ENCODE data around the gene AMH. TPM values are rescaled to one million over a fixed set of nuclear protein-coding genes. Genes with fewer than 3 reads are reported as not detected.

Gene AMH
- polyA plus RNA-seq, 1 of the 3 experiments (the other 2 are of a cell fraction): 18.1 TPM

- H3F3A ChIP-seq (replicated peaks; ENCODE audit: insufficient read depth): peaks cover 6% of the 10 kb centered on the region
- H3K4me3 ChIP-seq (ENCODE audit: low read depth in 2 of 2, low read length in 1 of 2): no peak overlapping the region
- peaks cover 0 to 12% of the 10 kb centered on the region in 2 experiments; a peak in 1 of 4 replicates for H3K4me1 ChIP-seq (ENCODE audit: control insufficient read depth in 1 of 2, insufficient read depth in 2 of 2, low read depth in 1 of 2, low read length in 1 of 2)
- H3K9me2 ChIP-seq: no peaks in the 10 kb centered on the region
- 47% methylated on average over 20 of the region's 20 CpGs for WGBS (ENCODE audit: low lambda C conversion rate)
- peaks cover 30% of the 10 kb centered on the region for H3K27me3 ChIP-seq (ENCODE audit: insufficient read depth)
- H2AFZ ChIP-seq (ENCODE audit: low read depth): no peak overlapping the region
- POLR2A ChIA-PET: interaction anchor here (0.7 to 1.0 kb wide), 2 partner anchors 16 to 237 kb away, joined by 3 read pairs; no protein-coding TSS in a partner anchor
- peaks cover 10% of the 10 kb centered on the region; the same call in 1 of the 2 replicates for H4K20me1 ChIP-seq (ENCODE audit: insufficient read depth)
- H3K9ac ChIP-seq: no peak overlapping the region
- no peak overlapping the region for H3K27ac ChIP-seq (ENCODE audit: low read depth in 2 of 2, low read length in 1 of 2)
- no peak for TF ChIP-seq RFX5 (IDR thresholded peaks at IDR 0.05; ENCODE audit: low read length)
- no peak for TF ChIP-seq RAD21 (IDR thresholded peaks at IDR 0.05; ENCODE audit: low read length)
- TF ChIP-seq POLR2AphosphoS5 (IDR thresholded peaks at IDR 0.05; ENCODE audit: low read depth, low read length): no peak
- TF ChIP-seq GATA2 (CRISPR knock-in tag; IDR thresholded peaks at IDR 0.05): no peak
- H3K4me2 ChIP-seq: no peak overlapping the region
- H3K36me3 ChIP-seq (replicated peaks in 1 of 2; ENCODE audit: control insufficient read depth in 1 of 2, insufficient read depth in 2 of 2, low read length in 1 of 2): no peaks in the 10 kb centered on the region
- DNase-seq: no peak
- H3K9me3 ChIP-seq: no peaks in the 10 kb centered on the region
- CTCF ChIA-PET: interaction anchor here (1.9 to 3.2 kb wide), 5 partner anchors 10 to 29 kb away, joined by 5 to 33 read pairs (median 15); no protein-coding TSS in a partner anchor
- no peaks in the 10 kb centered on the region for H3K79me2 ChIP-seq (ENCODE audit: insufficient read depth)
Measured at GRCh38 chr19:2286402-2287140, 37.4 kb downstream of the AMH start.

GRCh38 chr19:2287585-2288337, 38.6 kb downstream of the AMH start:
- H3K27me3 ChIP-seq (ENCODE audit: insufficient read depth): peaks cover 37% of the 10 kb centered on the region
- peaks cover 0 to 4% of the 10 kb centered on the region in 2 experiments; a peak in 1 of 4 replicates for H3K4me1 ChIP-seq (ENCODE audit: control insufficient read depth in 1 of 2, insufficient read depth in 2 of 2, low read depth in 1 of 2, low read length in 1 of 2)
- 68% methylated on average over 8 of the region's 13 CpGs for WGBS (ENCODE audit: low lambda C conversion rate)
- no peaks in the 10 kb centered on the region for H3K36me3 ChIP-seq (replicated peaks in 1 of 2; ENCODE audit: control insufficient read depth in 1 of 2, insufficient read depth in 2 of 2, low read length in 1 of 2)
- H3K9ac ChIP-seq: no peak overlapping the region
- peaks cover 10% of the 10 kb centered on the region; the same call in 1 of the 2 replicates for H4K20me1 ChIP-seq (ENCODE audit: insufficient read depth)
- ChIA-PET POLR2A (interaction anchor here (1.6 kb wide), 1 partner anchor 17 kb away, joined by 3 read pairs; no protein-coding TSS in a partner anchor), CTCF (interaction anchor here (0.6 to 3.2 kb wide), 7 partner anchors 10 to 423 kb away, joined by 3 to 33 read pairs (median 3); partner anchors contain the start of genes PLEKHJ1 and TIMM13)
- H2AFZ ChIP-seq (ENCODE audit: low read depth): no peak overlapping the region
- no peak overlapping the region for H3K4me3 ChIP-seq (ENCODE audit: low read depth in 2 of 2, low read length in 1 of 2)
- TF ChIP-seq REST (IDR thresholded peaks at IDR 0.05; ENCODE audit: low read depth, low read length) (no peak), USF1 (IDR thresholded peaks at IDR 0.05; ENCODE audit: borderline replicate concordance, low read depth) (no peak), JUND (IDR thresholded peaks at IDR 0.05) (no peak), EP300 (IDR thresholded peaks at IDR 0.05; ENCODE audit: borderline replicate concordance in 1 of 2, low read depth in 1 of 2, low read length in 1 of 2) (no peak), CHD2 (IDR thresholded peaks at IDR 0.05; ENCODE audit: low read length, partially characterized antibody) (no peak), FOSL2 (IDR thresholded peaks at IDR 0.05; ENCODE audit: borderline replicate concordance, low read depth) (no peak)
- no peaks in the 10 kb centered on the region for H3K9me3 ChIP-seq
- no peak overlapping the region for H3K27ac ChIP-seq (ENCODE audit: low read depth in 2 of 2, low read length in 1 of 2)
- no peaks in the 10 kb centered on the region for H3K9me2 ChIP-seq
- H3K4me2 ChIP-seq: no peak overlapping the region
- DNase-seq: no peak
- no peaks in the 10 kb centered on the region for H3K79me2 ChIP-seq (ENCODE audit: insufficient read depth)
- H3F3A ChIP-seq (replicated peaks; ENCODE audit: insufficient read depth): peaks cover 10% of the 10 kb centered on the region
